Adrenal gland (tissue), 12 donors: ENCODE data around the gene TDP2. TPM values are rescaled to one million over a fixed set of nuclear protein-coding genes. Genes with fewer than 3 reads are reported as not detected.
"Not testable (repeated sequence)": the region's sequence is repeated elsewhere in the genome, so short reads cannot be mapped to it uniquely, and the experiment has no call there.

Source experiments
- DNase-seq, 7 donors: peaks; one replicate each; pipeline ENCODE4 v3.0.0-alpha.2; 2019 to 2020
- H3K27ac ChIP-seq, 5 donors: fragments of 200-600 bp; sonication (generic) in 4 of 5; 1 replicate in 3 of 5; 2 replicates in 2 of 5; pipeline versions ENCODE4 v1.5.1 to v1.8.0; 2016 to 2020; ENCODE audit warnings: mild to moderate bottlenecking in 1 of 5
- H3K27me3 ChIP-seq: fragments of 200-600 bp; 2 replicates; pipeline ENCODE4 v1.8.0; 2021
- H3K36me3 ChIP-seq, 2 donors: fragments of 200-600 bp; replicated peaks in 1 of 2; 1 replicate in 1 of 2; 2 replicates in 1 of 2; pipeline versions ENCODE4 v1.5.1 to v1.8.0; 2018 to 2022
- H3K4me1 ChIP-seq, 2 donors: fragments of 200-600 bp; replicated peaks in 1 of 2; 1 replicate in 1 of 2; 2 replicates in 1 of 2; pipeline versions ENCODE4 v1.5.1 to v1.8.0; 2018 to 2021
- H3K4me3 ChIP-seq, 4 donors: fragments of 200-600 bp; sonication (generic) in 3 of 4; one replicate each; pipeline ENCODE4 v1.5.1; 2016 to 2018
- H3K9me3 ChIP-seq, 3 donors: fragments of 200-600 bp; sonication (generic) in 1 of 3; replicated peaks in 1 of 3; 1 replicate in 2 of 3; 2 replicates in 1 of 3; pipeline versions ENCODE4 v1.5.1 to v1.8.0; 2016 to 2021
- CTCF ChIP-seq, 6 experiments: fragments of 450-650 bp in 4 of 6; fragments of 200-600 bp in 2 of 6; sonication (generic) in 1 of 6; IDR thresholded peaks; 1 replicate in 5 of 6; 2 replicates in 1 of 6; pipeline versions ENCODE4 v1.5.1 to v1.8.0; 2016 to 2021; ENCODE audit warnings: antibody characterized with exemption in 6 of 6, mild to moderate bottlenecking in 2 of 6, moderate library complexity in 1 of 6
- POLR2A ChIP-seq, 2 donors: fragments of 450-650 bp; IDR thresholded peaks; one replicate each; pipeline ENCODE4 v1.6.1; 2017; ENCODE audit warnings: antibody characterized with exemption in 2 of 2, mild to moderate bottlenecking in 2 of 2, moderate library complexity in 1 of 2
- WGBS, 4 donors: extraction: QIAGEN DNeasy Blood & Tissue Kit in 2 of 4; methylation state at CpG; one replicate each; pipeline versions ENCODE4 v1.1.5 to v1.1.7; 2013 to 2017; 5-methylcytosine and 5-hydroxymethylcytosine counted together
- intact Hi-C, 2 donors: fragments of 100-400 bp; cut with DNase I; formaldehyde crosslinking; loops; one replicate each; pipeline versions ENCODE4 v1.14.1 to v1.15.0; 2022 to 2023
- polyA plus RNA-seq, 3 donors: library from polyadenylated mRNA; stranded (reverse); fragments of 200-250 nt in 2 of 3; fragments of 350-450 nt in 1 of 3; fragmentation: Illumina TruSeq in 1 of 3; extraction: RNeasy Lipid Tissue Mini Kit (QIAGEN cat#74804) in 1 of 3; gene quantifications; one replicate each; pipeline ENCODE4 v1.2.3, GENCODE V29; 2013 to 2014
- total RNA-seq, 9 donors: library from RNA; depleted of rRNA in 4 of 9; stranded (reverse); fragments of >200 nt in 4 of 9; fragments of 120-200 nt in 1 of 9; fragmentation: NEBNext Ultra II Directional in 1 of 9; extraction: Animal tissue kit (Norgen Biotek cat#: 25700) in 1 of 9; gene quantifications; one replicate each; pipeline versions ENCODE4 v1.1.0 to v1.2.4, GENCODE V29; 2013 to 2023
- donor health status: healthy with polysubstance abuse.
- donor health status: Bipolar disorder and iron deficiency.
- donor health status: DM: yes; HTN: yes; CAD: no.
- donor health status: DM: no; HTN: no; CAD: no.
- donor health status: DM: no; HTN: no; CAD: no.
- donor health status: DM: yes; HTN: yes; CAD: no.

TDP2 gene
- total and polyA plus RNA-seq, 12 donors = 12.9 to 55.8 (median 33.0) TPM

- Histone ChIP-seq H3K27ac (peak overlapping the region in 1 of 5 donors; percentile 40), H3K4me1 (peaks cover 0 to 7% of the 10 kb centered on the region in 2 donors), H3K4me3 (no peak overlapping the region), H3K9me3 (no peaks in the 10 kb centered on the region), H3K36me3 (peaks cover 0 to 24% of the 10 kb centered on the region in 2 donors), H3K27me3 (no peaks in the 10 kb centered on the region)
- intact Hi-C loops = loop anchor here (5.0 to 10.0 kb wide), 2 partner anchors 117 to 275 kb away; no protein-coding TSS in a partner anchor
- TF ChIP-seq CTCF (IDR thresholded peaks at IDR 0.05) (no peak), POLR2A (IDR thresholded peaks at IDR 0.05) (no peak)
- no peak for DNase-seq
- WGBS, 4 donors = 37 to 51% (median 46%) methylated on average over 3 of the region's 3 CpGs
Observed at GRCh38 chr6:24699521-24700359, 33.0 kb upstream of the TDP2 start.

- intact Hi-C loops = loop anchor here (5.0 to 10.0 kb wide), 2 partner anchors 114 to 271 kb away; no protein-coding TSS in a partner anchor
- 83 to 92% (median 89%) methylated on average over 2 of the region's 2 CpGs for WGBS, 4 donors
- no peaks in the 10 kb centered on the region for H3K27me3 ChIP-seq
- no peaks in the 10 kb centered on the region for H3K9me3 ChIP-seq
- H3K36me3 ChIP-seq = no peaks in the 10 kb centered on the region
- no peak for DNase-seq
- H3K4me1 ChIP-seq = peaks cover 0 to 7% of the 10 kb centered on the region in 2 donors
- no peak overlapping the region for H3K4me3 ChIP-seq
- H3K27ac ChIP-seq = no peak overlapping the region
- TF ChIP-seq CTCF (IDR thresholded peaks at IDR 0.05) (no peak), POLR2A (IDR thresholded peaks at IDR 0.05) (no peak)
Observed at GRCh38 chr6:24696097-24696496, 29.4 kb upstream of the TDP2 start.

DNA sequence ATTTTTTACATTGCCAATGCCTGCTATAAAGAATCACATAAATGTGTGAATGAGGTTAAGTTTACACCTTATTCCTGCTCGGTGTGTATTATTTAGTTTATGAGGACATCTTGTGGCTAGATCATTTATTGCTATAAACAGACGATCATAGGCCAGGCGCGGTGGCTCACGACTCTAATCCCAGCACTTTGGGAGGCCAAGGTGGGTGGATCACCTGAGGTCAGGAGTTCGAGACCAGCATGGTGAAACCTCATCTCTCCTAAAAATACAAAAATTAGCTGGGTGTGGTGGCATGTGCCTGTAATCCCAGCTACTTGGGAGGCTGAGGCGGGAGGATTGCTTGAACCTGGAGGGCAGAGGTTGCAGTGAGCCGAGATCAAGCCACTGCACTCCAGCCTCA, 28.9 kb upstream of the TDP2 start:
- WGBS, 4 donors = 26 to 28% (median 27%) methylated on average over 8 of the region's 8 CpGs
- intact Hi-C loops = loop anchor here (5.0 to 10.0 kb wide), 2 partner anchors 113 to 271 kb away; no protein-coding TSS in a partner anchor
- not testable (repeated sequence) for H3K27me3 ChIP-seq, H3K36me3 ChIP-seq, H3K4me3 ChIP-seq, H3K4me1 ChIP-seq, H3K27ac ChIP-seq, H3K9me3 ChIP-seq
- peak in 3 of 7 donors; percentile 24 to 76 (median 36) for DNase-seq
- peak in 5 of 6 experiments; percentile 52 to 71 (median 60) for TF ChIP-seq CTCF (IDR thresholded peaks at IDR 0.05)

DNA sequence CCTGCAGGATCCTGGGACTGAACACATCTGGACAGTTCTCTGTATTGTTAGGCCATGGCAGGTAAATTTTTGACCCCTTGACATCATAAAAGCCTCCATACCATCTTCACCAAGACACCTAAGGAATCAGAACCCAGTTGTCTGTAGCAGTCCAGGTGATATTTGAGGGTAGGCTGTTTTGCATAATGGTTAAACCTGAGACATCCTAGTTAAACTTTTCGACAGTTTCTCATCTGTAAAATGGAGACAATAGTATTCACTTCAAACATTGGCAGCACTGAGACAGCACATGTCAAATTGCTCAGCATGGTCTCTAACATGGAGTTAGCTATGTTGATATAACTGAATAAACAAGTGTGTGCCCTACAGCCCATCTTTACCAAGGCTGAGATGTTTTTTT, 27.5 kb upstream of the TDP2 start:
- peaks cover 0 to 5% of the 10 kb centered on the region in 2 donors for H3K4me1 ChIP-seq
- intact Hi-C loops = loop anchor here in 1 of 2 donors (5.0 to 10.0 kb wide), 2 partner anchors 112 to 269 kb away; no protein-coding TSS in a partner anchor
- TF ChIP-seq CTCF (IDR thresholded peaks at IDR 0.05) (no peak), POLR2A (IDR thresholded peaks at IDR 0.05) (no peak)
- no peaks in the 10 kb centered on the region for H3K36me3 ChIP-seq
- no peaks in the 10 kb centered on the region for H3K9me3 ChIP-seq
- no peak overlapping the region for H3K27ac ChIP-seq
- no peak overlapping the region for H3K4me3 ChIP-seq
- DNase-seq = no peak
- WGBS, 4 donors = 91 to 94% (median 92%) methylated on average over 1 of the region's 1 CpG
- no peaks in the 10 kb centered on the region for H3K27me3 ChIP-seq
